H54 (cell line): ENCODE data around the gene ZFYVE28.

Experiments used
- DNase-seq: peaks from one replicate; pipeline ENCODE4 v3.0.0; 2011; ENCODE audit warnings: low spot score, mixed read lengths; ENCODE audit not compliant: insufficient read length
- FAIRE-seq: peaks from 3 replicates; lab custom pipeline; 2011; peaks lifted over from hg19 to GRCh38; lab: Jason Lieb, UNC
- POLR2A ChIP-seq: IDR thresholded peaks from 2 replicates; pipeline ENCODE4 v1.6.1; 2011; ENCODE audit warnings: low read depth, mild to moderate bottlenecking, low read length

The ZFYVE28 gene

GRCh38 chr4:2363056-2363721, 55.3 kb downstream of the ZFYVE28 start:
- no peak for TF ChIP-seq POLR2A
- no peak for DNase-seq
- no peak for FAIRE-seq

- TF ChIP-seq POLR2A, result no peak
- no peak for DNase-seq
- FAIRE-seq, result no peak
Observed at GRCh38 chr4:2362266-2363055, 56.0 kb downstream of the ZFYVE28 start.

GRCh38 chr4:2361366-2362265, 56.8 kb downstream of the ZFYVE28 start:
- DNase-seq (no peak), FAIRE-seq (no peak)
- no peak for TF ChIP-seq POLR2A

- no peak for DNase-seq
- FAIRE-seq, result no peak
- no peak for TF ChIP-seq POLR2A
Observed at GRCh38 chr4:2360396-2360730, 58.1 kb downstream of the ZFYVE28 start.

GRCh38 chr4:2359591-2360395, 58.7 kb downstream of the ZFYVE28 start:
- DNase-seq (no peak), FAIRE-seq (no peak)
- no peak for TF ChIP-seq POLR2A

- no peak for FAIRE-seq
- no peak for TF ChIP-seq POLR2A
- no peak for DNase-seq
Observed at GRCh38 chr4:2357821-2358745, 60.4 kb downstream of the ZFYVE28 start.

- FAIRE-seq, result no peak
- no peak for TF ChIP-seq POLR2A
- no peak for DNase-seq
Observed at GRCh38 chr4:2356123-2357069, 62.0 kb downstream of the ZFYVE28 start.

- DNase-seq, result no peak
- TF ChIP-seq POLR2A, result no peak
- FAIRE-seq, result no peak
Observed at GRCh38 chr4:2354760-2355159, 63.7 kb downstream of the ZFYVE28 start.

- DNase-seq, result no peak
- no peak for FAIRE-seq
- no peak for TF ChIP-seq POLR2A
Observed at GRCh38 chr4:2354118-2354517, 64.3 kb downstream of the ZFYVE28 start.

GRCh38 chr4:2353222-2354107, 65.0 kb downstream of the ZFYVE28 start:
- FAIRE-seq (no peak), DNase-seq (no peak)
- TF ChIP-seq POLR2A, result no peak
